HG02798 (cell line): Measurements from ENCODE around the gene ATP13A4.

Experiments used
- ATAC-seq: cut with Tn5 transposase; IDR thresholded peaks from one replicate; pipeline ENCODE4 v1.9.1; 2021; ENCODE audit warnings: mild to moderate bottlenecking; ENCODE audit not compliant: unreplicated experiment, poor library complexity

The ATP13A4 gene

GRCh38 chr3:193554811-193555210 is at the start of gene ATP13A4:
Gene ATP13A4, minus strand, starts transcription at chr3:193554895. Its CDS starts 96 bp downstream, at chr3:193554799.
- ATAC-seq = no peak

GRCh38 chr3:193599393-193599792 is 44.7 kb upstream of the ATP13A4 start:
- no peak for ATAC-seq

- no peak for ATAC-seq
Measured at GRCh38 chr3:193598202-193598601, 43.5 kb upstream of the ATP13A4 start.

GRCh38 chr3:193595939-193596487 is 41.3 kb upstream of the ATP13A4 start:
- no peak for ATAC-seq

GRCh38 chr3:193594946-193595689 is 40.4 kb upstream of the ATP13A4 start:
- ATAC-seq = no peak

- ATAC-seq = peak; percentile 9
Measured at GRCh38 chr3:193593668-193594030, 39.0 kb upstream of the ATP13A4 start.

- peak; percentile 98 for ATAC-seq
Measured at GRCh38 chr3:193592841-193593667, 38.4 kb upstream of the ATP13A4 start, which contains the start of gene OPA1. Gene OPA1, plus strand, starts transcription at chr3:193593208. Its CDS starts 170 bp downstream, at chr3:193593378.

- no peak for ATAC-seq
Measured at GRCh38 chr3:193590088-193590856, 35.6 kb upstream of the ATP13A4 start.

GRCh38 chr3:193589616-193590015 is 34.9 kb upstream of the ATP13A4 start:
- no peak for ATAC-seq

GRCh38 chr3:193589129-193589528 is 34.4 kb upstream of the ATP13A4 start:
- no peak for ATAC-seq

GRCh38 chr3:193586526-193586925 is 31.8 kb upstream of the ATP13A4 start:
- ATAC-seq = no peak

- no peak for ATAC-seq
Measured at GRCh38 chr3:193585530-193585929, 30.8 kb upstream of the ATP13A4 start.

GRCh38 chr3:193574488-193575070 is 19.9 kb upstream of the ATP13A4 start:
- no peak for ATAC-seq

GRCh38 chr3:193573403-193574191 is 18.9 kb upstream of the ATP13A4 start:
- no peak for ATAC-seq

- peak; percentile 87 for ATAC-seq
Measured at GRCh38 chr3:193572426-193572908, 17.8 kb upstream of the ATP13A4 start.

GRCh38 chr3:193569119-193569518 is 14.4 kb upstream of the ATP13A4 start:
- ATAC-seq = no peak

GRCh38 chr3:193564012-193564411 is 9.3 kb upstream of the ATP13A4 start:
- ATAC-seq = no peak

- ATAC-seq = no peak
Measured at GRCh38 chr3:193563426-193563825, 8.7 kb upstream of the ATP13A4 start.

- no peak for ATAC-seq
Measured at GRCh38 chr3:193560870-193561269, 6.2 kb upstream of the ATP13A4 start.
